Ishikawa (cell line): Measurements from ENCODE around the gene SPA17.

ENCODE experiments used
- CEBPB ChIP-seq: IDR thresholded peaks from 2 replicates; pipeline ENCODE4 v1.6.1; 2012
- CREB1 ChIP-seq: IDR thresholded peaks from 2 replicates; pipeline ENCODE4 v1.6.1; 2012; ENCODE audit warnings: low read depth
- EP300 ChIP-seq: IDR thresholded peaks from 2 replicates; pipeline ENCODE4 v1.6.1; 2012; ENCODE audit warnings: borderline replicate concordance
- FOXM1 ChIP-seq: IDR thresholded peaks from 2 replicates; pipeline ENCODE4 v1.6.1; 2012; ENCODE audit warnings: low read depth, borderline replicate concordance
- RAD21 ChIP-seq: IDR thresholded peaks from 2 replicates; pipeline ENCODE4 v1.6.1; 2012; ENCODE audit warnings: low read depth
- REST ChIP-seq: IDR thresholded peaks from 2 replicates; pipeline ENCODE4 v1.6.1; 2012; ENCODE audit warnings: low read depth, mild to moderate bottlenecking
- TAF1 ChIP-seq: IDR thresholded peaks from 2 replicates; pipeline ENCODE4 v1.6.1; 2012; ENCODE audit warnings: low read depth, mild to moderate bottlenecking
- TCF12 ChIP-seq: IDR thresholded peaks from 2 replicates; pipeline ENCODE4 v1.6.1; 2012; ENCODE audit warnings: low read depth
- TEAD4 ChIP-seq: IDR thresholded peaks from 2 replicates; pipeline ENCODE4 v1.6.1; 2012
- YY1 ChIP-seq: IDR thresholded peaks from 2 replicates; pipeline ENCODE4 v1.6.1; 2012; ENCODE audit warnings: low read depth
- TF ChIP-seq, protein P1 (sequence below): IDR thresholded peaks from 2 replicates; pipeline ENCODE4 v1.6.1; 2012
- TF ChIP-seq, protein P2 (sequence below): IDR thresholded peaks from 2 replicates; pipeline ENCODE4 v1.6.1; 2012

- no peak for TF ChIP-seq EP300
- peak; percentile 38; the same call in 1 of the 2 replicates for TF ChIP-seq TEAD4
- TF ChIP-seq CEBPB, result no peak
- TF ChIP-seq CREB1, result no peak
- 0 out of 2 replicates have a peak, but pooled peaks have one; percentile 22 for TF ChIP-seq YY1
- no peak for TF ChIP-seq TAF1
- TF ChIP-seq, protein P1, sequence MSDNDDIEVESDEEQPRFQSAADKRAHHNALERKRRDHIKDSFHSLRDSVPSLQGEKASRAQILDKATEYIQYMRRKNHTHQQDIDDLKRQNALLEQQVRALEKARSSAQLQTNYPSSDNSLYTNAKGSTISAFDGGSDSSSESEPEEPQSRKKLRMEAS, result no peak
- TF ChIP-seq FOXM1, result no peak
- TF ChIP-seq, protein P2, sequence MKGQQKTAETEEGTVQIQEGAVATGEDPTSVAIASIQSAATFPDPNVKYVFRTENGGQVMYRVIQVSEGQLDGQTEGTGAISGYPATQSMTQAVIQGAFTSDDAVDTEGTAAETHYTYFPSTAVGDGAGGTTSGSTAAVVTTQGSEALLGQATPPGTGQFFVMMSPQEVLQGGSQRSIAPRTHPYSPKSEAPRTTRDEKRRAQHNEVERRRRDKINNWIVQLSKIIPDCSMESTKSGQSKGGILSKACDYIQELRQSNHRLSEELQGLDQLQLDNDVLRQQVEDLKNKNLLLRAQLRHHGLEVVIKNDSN, result no peak
- peak; percentile 82 for TF ChIP-seq RAD21
- TF ChIP-seq REST, result no peak
- TF ChIP-seq TCF12, result no peak
Measured at GRCh38 chr11:124644426-124645280, 29.1 kb upstream of the SPA17 start.
